SU-DHL-6 (cell line): ENCODE measurements around the gene ASCC3.

Experiments used
- EZH2phosphoT487 ChIP-seq: fragments of 200-600 bp; sonication (generic), shearing (Covaris generic); conservative IDR thresholded peaks from 2 replicates; pipeline ENCODE4 v1.6.1; 2018; ENCODE audit warnings: mild to moderate bottlenecking, antibody characterized with exemption, low read length, moderate library complexity, mixed read lengths
- TF ChIP-seq, protein P1 (sequence below): fragments of 200-600 bp; sonication (generic); IDR thresholded peaks from one replicate; pipeline ENCODE4 v1.5.1; 2017; ENCODE audit warnings: antibody characterized with exemption, mild to moderate bottlenecking, low read length, moderate library complexity; ENCODE audit not compliant: insufficient read depth, poor library complexity, severe bottlenecking

DNA sequence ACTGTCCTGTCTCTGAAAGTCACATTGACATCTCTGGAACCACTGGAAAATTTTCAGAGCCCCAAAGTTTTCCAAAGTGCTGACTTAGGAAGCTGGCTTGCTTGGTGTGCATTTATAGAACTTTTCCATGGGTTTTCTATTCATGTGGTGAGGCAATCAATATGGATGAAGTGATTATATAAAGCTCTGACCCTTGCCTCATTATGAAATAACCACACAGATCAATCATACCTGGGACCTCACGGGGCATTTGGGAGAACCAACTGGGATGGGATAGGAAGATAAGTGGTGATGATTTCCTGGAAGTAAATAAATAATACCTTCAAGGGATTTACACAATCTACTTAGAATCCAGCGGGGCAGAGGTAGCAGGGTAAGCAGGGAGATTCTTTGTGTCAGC is 393.5 kb downstream of the ASCC3 start:
- TF ChIP-seq, protein P1, sequence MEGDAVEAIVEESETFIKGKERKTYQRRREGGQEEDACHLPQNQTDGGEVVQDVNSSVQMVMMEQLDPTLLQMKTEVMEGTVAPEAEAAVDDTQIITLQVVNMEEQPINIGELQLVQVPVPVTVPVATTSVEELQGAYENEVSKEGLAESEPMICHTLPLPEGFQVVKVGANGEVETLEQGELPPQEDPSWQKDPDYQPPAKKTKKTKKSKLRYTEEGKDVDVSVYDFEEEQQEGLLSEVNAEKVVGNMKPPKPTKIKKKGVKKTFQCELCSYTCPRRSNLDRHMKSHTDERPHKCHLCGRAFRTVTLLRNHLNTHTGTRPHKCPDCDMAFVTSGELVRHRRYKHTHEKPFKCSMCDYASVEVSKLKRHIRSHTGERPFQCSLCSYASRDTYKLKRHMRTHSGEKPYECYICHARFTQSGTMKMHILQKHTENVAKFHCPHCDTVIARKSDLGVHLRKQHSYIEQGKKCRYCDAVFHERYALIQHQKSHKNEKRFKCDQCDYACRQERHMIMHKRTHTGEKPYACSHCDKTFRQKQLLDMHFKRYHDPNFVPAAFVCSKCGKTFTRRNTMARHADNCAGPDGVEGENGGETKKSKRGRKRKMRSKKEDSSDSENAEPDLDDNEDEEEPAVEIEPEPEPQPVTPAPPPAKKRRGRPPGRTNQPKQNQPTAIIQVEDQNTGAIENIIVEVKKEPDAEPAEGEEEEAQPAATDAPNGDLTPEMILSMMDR = no peak
- TF ChIP-seq EZH2phosphoT487 = no peak
